Activated CD4-positive, alpha-beta T cell treated with anti-CD3 and anti-CD28 coated beads, Interleukin-2, amount 50 U/mL, for 1 hour (primary cell): ENCODE data around the gene EDEM2.
A peak's percentile ranks its signal among the peaks of the same experiment; 100 is the strongest.
"Not testable (repeated sequence)": the region's sequence is repeated elsewhere in the genome, so short reads cannot be mapped to it uniquely, and the experiment has no call there.

Source experiments
- DNase-seq: peaks from one replicate; pipeline ENCODE4 v3.0.0-alpha.2; 2020

Gene EDEM2, protein sequence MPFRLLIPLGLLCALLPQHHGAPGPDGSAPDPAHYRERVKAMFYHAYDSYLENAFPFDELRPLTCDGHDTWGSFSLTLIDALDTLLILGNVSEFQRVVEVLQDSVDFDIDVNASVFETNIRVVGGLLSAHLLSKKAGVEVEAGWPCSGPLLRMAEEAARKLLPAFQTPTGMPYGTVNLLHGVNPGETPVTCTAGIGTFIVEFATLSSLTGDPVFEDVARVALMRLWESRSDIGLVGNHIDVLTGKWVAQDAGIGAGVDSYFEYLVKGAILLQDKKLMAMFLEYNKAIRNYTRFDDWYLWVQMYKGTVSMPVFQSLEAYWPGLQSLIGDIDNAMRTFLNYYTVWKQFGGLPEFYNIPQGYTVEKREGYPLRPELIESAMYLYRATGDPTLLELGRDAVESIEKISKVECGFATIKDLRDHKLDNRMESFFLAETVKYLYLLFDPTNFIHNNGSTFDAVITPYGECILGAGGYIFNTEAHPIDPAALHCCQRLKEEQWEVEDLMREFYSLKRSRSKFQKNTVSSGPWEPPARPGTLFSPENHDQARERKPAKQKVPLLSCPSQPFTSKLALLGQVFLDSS

GRCh38 chr20:35146920-35147574, at the start of gene EDEM2:
Gene EDEM2 (minus strand): TSS chr20:35147336. CDS start chr20:35147258, 78 bp downstream.
- peak; percentile 90 for DNase-seq

- DNase-seq = no peak
Observed at GRCh38 chr20:35196313-35196712, 49.2 kb upstream of the EDEM2 start.

DNA sequence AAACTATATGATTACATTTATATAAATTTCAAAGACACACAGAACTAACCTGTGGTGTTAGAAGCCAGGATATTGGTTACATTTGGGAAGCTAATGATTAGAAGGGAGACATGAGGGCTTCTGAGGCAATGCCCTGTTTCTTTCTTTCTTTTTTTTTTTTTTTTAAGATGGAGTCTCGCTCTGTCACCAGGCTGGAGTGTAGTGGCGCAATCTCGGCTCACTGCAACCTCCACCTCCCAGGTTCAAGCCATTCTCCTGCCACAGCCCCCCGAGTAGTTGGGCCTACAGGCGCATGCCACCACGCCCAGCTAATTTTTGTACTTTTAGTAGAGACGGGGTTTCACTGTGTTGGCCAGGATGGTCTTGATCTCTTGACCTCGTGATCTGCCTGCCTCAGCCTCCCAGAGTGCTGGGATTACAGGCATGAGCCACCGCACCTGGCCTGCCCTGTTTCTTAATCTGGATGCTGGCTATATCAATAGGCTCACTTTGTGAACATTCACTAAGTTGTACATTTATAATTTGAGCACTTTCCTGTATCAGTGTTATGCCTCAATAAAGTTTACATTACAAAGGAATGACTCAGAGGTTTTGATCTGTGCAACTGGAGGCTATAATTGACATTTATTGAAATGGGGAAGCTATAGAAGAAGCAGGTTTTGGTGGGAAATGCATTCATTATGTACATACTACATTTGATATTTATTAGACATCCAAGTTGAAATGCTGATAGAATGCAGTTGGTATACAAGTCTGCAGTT, 46.1 kb upstream of the EDEM2 start:
- DNase-seq = not testable (repeated sequence)

DNA sequence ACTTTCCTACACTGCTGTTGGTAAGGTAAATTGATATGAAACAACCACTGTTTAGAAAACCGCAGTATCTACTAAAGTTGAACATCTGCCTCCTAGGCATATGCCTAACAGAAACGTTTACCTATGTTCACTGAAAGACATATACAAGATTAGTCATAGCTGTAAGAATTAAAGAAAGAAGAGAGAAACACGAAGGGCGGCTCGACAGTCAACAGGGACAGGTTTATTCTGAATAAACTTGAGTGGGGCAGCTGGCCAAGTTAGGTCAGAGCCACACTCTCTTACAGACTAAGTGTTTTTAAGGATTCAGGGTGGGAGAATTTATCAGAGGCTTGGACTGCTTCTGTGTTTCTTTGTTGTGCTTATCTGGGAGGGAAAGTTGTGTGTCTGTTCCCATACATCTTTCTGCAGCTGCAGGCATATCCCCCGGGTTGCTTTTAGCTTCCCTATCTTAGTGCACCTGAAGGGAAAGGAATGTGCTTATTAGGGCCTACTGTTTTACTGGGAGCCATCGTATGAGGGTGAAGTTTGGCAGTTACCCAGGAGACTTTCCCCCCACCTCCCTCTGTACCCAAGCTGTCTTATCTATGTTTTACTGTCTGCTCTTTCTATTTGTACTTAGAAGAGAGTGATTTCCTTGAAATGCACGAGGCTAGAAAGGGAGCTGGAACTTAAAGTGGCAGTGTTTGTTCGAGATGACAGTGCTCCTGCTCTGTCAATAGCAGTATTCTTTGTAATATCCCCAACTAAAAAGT, 45.2 kb upstream of the EDEM2 start:
- no peak for DNase-seq

- DNase-seq = no peak
Observed at GRCh38 chr20:35191419-35192117, 44.4 kb upstream of the EDEM2 start.

DNA sequence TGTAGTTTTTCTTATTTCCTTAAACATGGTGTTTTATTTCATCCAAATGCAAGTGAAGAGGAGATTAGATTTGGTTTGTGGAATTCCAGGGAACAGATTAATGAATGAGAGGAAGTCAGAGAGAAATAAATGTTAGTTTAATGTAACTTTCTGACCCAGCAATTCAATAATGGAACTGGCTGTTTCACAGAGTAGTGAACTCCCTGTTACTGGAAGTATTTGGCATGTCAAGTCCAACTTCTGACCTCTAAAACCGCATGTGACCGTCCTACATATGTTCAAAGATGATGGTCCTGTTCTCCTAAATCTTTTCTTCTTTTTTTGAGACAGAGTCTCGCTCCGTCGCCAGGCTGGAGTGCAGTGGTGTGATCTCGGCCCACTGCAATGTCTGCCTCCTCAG, 43.4 kb upstream of the EDEM2 start:
- DNase-seq = no peak

DNA sequence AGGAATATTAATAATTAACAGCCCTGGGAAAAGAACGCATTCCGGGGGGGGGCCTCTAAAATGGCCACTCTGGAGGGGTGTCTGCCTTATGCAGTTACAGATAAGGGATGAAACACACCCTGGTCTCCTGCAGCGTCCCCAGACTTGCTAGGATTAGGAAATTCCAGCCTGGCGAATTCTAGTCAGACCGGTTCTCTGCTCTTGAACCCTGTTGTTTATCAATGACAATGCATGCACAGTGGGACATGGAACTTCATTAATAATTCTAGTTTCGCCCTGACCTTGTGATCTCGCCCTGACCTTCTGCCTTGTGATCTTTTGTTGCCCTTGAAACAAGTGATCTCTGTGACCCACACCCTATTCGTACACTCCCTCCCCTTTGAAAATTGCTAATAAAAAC, 42.1 kb upstream of the EDEM2 start:
- DNase-seq = not testable (repeated sequence)

DNA sequence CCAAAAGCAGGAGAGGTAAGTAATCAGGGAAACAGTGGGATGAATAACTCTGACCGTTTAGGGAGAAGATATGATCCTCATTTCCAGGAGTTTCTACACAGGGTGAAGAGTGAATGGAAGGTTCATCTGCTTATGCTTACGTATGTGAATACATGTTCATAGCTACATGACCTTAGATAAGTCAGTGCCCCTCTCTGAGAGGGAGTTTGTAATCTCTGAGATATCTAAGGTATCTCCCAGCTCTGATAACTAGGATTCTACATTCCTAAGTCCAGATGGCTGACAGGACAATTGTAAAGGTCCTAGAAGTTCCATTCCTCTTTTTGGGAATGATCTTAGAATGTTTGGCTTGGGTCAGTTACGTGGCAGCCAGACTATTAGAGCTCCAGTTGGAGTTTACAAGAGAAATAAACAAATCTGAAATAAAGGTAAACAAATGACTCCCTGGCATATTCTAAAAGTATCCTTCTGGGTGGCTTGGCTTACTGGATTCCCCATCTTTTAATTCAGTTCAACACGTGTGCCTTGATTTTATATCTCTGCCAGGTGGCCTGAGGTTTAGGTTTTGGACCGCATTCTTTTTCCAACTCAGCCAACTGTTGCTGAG, 40.6 kb upstream of the EDEM2 start:
- DNase-seq = no peak

DNA sequence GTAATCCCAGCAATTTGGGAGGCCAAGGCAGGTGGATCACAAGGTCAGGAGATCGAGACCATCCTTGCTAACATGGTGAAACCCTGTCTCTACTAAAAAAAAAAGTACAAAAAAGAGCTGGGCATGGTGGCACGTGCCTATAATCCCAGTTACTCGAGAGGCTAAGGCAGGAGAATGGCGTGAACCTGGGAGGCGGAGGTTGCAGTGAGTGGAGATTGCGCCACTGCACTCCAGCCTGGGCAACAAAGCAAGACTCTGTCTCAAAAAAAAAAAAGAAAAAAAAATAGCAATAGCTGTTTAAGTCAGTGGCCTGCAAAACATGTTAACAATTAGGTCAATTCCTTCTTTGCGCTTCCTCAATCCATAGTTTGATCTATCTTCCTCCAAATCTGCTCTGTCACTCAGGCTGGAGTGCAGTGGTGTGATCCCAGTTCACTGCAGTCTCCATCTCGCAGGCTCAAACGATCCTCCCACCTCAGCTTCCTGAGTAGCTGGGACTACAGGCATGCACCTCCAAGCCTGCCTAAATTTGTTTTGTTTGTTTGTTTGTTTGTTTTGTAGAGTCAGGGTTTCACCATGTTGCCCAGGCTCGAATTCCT, 39.7 kb upstream of the EDEM2 start:
- not testable (repeated sequence) for DNase-seq

- no peak for DNase-seq
Observed at GRCh38 chr20:35181731-35182130, 34.6 kb upstream of the EDEM2 start.

DNA sequence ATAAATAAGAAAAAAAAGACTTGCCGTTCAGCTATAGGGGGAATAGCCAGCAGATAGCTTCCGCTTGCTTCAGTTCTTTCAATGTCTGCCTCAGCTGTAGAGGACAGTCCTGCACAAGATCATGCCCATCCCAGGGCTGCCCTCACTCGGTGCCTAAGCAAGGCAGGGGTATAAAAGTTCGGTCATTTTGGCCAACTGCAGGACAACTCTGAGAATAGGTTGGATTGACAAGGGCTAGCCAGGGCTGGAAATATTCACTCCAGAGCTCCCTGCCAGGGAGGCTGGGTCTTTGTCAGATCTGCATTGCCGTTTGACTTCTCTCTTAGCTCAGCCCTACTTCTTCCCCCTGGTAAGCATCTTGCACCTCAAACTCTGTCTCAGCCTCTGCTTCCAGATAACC, 33.1 kb upstream of the EDEM2 start:
- DNase-seq = no peak

DNA sequence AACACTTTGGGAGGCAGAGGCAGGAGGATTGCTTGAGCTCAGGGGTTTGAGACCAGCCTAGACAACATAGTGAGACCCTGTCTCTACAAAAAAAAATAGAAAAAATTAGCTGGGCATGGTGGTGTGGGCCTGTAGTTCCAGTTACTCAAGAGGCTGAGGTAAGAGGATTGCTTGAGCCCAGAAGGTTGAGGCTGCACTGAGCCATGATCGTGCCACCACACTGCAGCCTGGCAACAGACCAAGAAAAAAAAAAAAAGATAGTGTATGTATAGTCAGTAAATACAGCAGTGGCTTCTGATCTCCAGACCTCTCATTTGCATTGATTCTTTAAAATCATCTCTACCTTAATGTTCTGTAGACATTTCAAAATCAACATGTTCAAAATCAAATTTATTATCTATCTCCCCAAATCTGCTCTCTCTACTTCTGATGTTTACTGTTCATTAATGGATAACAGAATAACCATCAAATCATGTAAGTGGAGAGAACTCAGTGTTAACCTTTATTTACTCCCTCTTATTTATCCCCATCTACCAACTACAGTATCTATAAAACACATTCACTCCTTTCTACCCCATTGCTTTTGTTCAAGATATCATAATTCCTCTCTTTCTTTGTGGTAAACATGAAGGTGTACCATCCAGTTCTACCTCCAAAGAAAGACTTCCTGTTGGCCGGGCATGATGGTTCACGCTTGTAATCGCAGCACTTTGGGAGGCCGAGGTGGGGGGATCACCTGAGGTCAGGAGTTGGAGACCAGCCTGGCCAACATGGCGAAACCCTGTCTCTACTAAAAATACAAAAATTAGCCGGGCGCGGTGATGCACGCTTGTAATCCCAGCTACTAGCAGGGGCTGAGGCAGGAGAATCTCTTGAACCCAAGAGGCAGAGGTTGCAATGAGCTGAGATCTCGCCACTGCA, 32.4 kb upstream of the EDEM2 start:
- DNase-seq = no peak

GRCh38 chr20:35176132-35176531, 29.0 kb upstream of the EDEM2 start:
- no peak for DNase-seq

- DNase-seq = no peak
Observed at GRCh38 chr20:35174458-35175216, 27.5 kb upstream of the EDEM2 start.

- DNase-seq = no peak
Observed at GRCh38 chr20:35173576-35174192, 26.5 kb upstream of the EDEM2 start.

GRCh38 chr20:35172434-35172806, 25.3 kb upstream of the EDEM2 start:
- DNase-seq = no peak

DNA sequence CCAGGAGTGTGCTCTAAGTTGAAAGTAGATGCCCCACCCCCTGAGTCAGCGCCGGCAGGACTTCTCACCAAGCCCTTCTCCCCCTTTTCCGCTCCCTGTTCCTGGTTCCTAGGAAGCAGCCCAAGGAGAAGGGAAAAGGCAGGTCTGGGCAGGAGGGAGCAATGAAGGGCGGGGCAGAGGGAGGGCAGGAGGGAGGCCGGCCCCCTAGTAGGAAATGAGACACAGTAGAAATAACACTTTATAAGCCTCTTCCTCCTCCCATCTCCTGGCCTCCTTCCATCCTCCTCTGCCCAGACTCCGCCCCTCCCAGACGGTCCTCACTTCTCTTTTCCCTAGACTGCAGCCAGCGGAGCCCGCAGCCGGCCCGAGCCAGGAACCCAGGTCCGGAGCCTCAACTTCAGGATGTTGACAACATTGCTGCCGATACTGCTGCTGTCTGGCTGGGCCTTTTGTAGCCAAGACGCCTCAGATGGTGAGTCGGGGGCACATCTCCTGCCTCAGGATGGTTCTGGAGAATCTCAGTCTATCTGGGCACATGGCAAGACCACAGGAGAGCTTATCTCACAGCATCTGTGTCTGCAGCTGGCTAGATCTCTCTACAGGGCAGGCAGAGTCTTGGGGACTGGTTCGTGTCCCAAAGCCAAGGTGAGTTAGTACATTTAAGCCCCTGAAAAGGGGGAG, 24.8 kb upstream of the EDEM2 start, which contains the start of gene PROCR:
TSS of gene PROCR (plus strand) at position 320 of the 681 bp plus-strand sequence. CDS start at position 403, 83 bp downstream.
- DNase-seq = no peak

DNA sequence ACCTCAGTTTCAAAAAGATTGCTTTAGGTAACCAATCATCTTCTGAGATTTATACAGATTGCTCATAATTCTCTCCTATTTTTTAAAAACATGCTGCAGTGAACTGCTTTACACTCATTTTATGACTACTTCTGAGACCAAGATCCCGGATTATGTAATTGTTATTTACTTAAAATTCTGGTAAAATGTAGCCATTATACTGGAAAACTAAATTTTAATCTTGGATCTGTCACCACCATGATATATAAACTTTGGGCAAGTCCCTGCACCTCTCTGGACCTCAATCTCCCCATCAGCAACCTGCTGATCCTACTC, 24.3 kb upstream of the EDEM2 start:
- DNase-seq = no peak
